Tibial nerve (tissue), 4 donors: ENCODE data around the gene STRBP. TPM values are rescaled to one million over a fixed set of nuclear protein-coding genes. Genes with fewer than 3 reads are reported as not detected.
"Not testable (repeated sequence)": the region's sequence is repeated elsewhere in the genome, so short reads cannot be mapped to it uniquely, and the experiment has no call there.

Source experiments
- DNase-seq, 2 donors: peaks; one replicate each; pipeline ENCODE4 v3.0.0-alpha.2; 2019; ENCODE audit warnings: low spot score in 2 of 2
- H3K27ac ChIP-seq, 4 donors: fragments of 200-600 bp; sonication (generic) in 3 of 4; one replicate each; pipeline ENCODE4 v1.5.1; 2017 to 2019; ENCODE audit warnings: mild to moderate bottlenecking in 1 of 4
- H3K27me3 ChIP-seq, 2 donors: fragments of 200-600 bp; sonication (generic) in 1 of 2; one replicate each; pipeline versions ENCODE4 v1.5.1 to v1.6.0; 2017 to 2019
- H3K36me3 ChIP-seq, 3 donors: fragments of 200-600 bp; sonication (generic); one replicate each; pipeline ENCODE4 v1.5.1; 2018 to 2019
- H3K4me1 ChIP-seq, 4 donors: fragments of 200-600 bp; sonication (generic) in 3 of 4; one replicate each; pipeline ENCODE4 v1.5.1; 2017 to 2019
- H3K4me3 ChIP-seq, 4 donors: fragments of 200-600 bp; sonication (generic) in 3 of 4; one replicate each; pipeline ENCODE4 v1.5.1; 2017 to 2019; ENCODE audit warnings: mild to moderate bottlenecking in 1 of 4, moderate library complexity in 1 of 4
- H3K9me3 ChIP-seq, 4 donors: fragments of 200-600 bp; sonication (generic) in 3 of 4; one replicate each; pipeline ENCODE4 v1.5.1; 2017 to 2019
- EP300 ChIP-seq, 2 donors: sonication (generic); formaldehyde crosslinking; IDR thresholded peaks; one replicate each; pipeline ENCODE4 v1.6.1; 2017; ENCODE audit warnings: antibody characterized with exemption in 2 of 2, mild to moderate bottlenecking in 1 of 2
- POLR2A ChIP-seq, 2 donors: fragments of 450-650 bp; IDR thresholded peaks; one replicate each; pipeline ENCODE4 v1.6.1; 2017; ENCODE audit warnings: antibody characterized with exemption in 2 of 2, mild to moderate bottlenecking in 2 of 2, moderate library complexity in 2 of 2
- WGBS, 2 donors: methylation state at CpG; one replicate each; pipeline ENCODE4 v1.1.5; 2018; 5-methylcytosine and 5-hydroxymethylcytosine counted together
- total RNA-seq, 4 donors: library from RNA; depleted of rRNA; stranded (reverse); fragments of >200 nt; gene quantifications; one replicate each; pipeline ENCODE4 v1.1.0, GENCODE V29; 2016
- TF ChIP-seq, protein P1 (sequence below), 5 experiments: fragments of 200-600 bp in 3 of 5; fragments of 450-650 bp in 2 of 5; sonication (generic) in 3 of 5; IDR thresholded peaks; one replicate each; pipeline ENCODE4 v1.5.1; 2016 to 2019; ENCODE audit warnings: antibody characterized with exemption in 5 of 5, mild to moderate bottlenecking in 3 of 5, moderate library complexity in 2 of 5

STRBP gene
- total RNA-seq, 4 donors from 2014 or later = 3.5 to 20.4 (median 4.9) TPM

DNA sequence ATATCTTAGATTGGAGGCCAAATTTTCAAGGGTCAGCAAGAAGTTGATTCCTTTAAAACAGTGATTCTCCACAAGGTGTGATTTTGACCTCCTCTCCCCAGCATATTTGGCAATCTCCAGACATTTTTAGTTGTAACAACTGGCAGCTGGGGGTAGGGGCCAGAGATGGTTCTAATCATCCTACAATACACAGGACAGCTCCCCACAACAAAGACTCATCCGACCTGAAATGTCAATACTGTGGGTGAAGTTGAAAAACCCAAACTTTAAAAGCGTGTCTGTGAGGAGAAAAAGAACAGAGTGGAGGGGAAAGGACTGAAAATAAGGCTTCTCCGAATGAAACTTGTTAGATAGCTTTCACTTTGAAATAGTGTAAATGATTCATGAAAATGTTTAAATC is 10.0 kb upstream of the STRBP start:
- no peak overlapping the region for H3K4me3 ChIP-seq
- H3K9me3 ChIP-seq = no peaks in the 10 kb centered on the region
- H3K27ac ChIP-seq = no peak overlapping the region
- no peaks in the 10 kb centered on the region for H3K4me1 ChIP-seq
- H3K27me3 ChIP-seq = no peaks in the 10 kb centered on the region
- WGBS, 2 donors = 75 to 83% methylated on average over 3 of the region's 3 CpGs
- DNase-seq = no peak
- TF ChIP-seq POLR2A (IDR thresholded peaks at IDR 0.05) (no peak), EP300 (IDR thresholded peaks at IDR 0.05) (no peak)
- TF ChIP-seq, protein P1, sequence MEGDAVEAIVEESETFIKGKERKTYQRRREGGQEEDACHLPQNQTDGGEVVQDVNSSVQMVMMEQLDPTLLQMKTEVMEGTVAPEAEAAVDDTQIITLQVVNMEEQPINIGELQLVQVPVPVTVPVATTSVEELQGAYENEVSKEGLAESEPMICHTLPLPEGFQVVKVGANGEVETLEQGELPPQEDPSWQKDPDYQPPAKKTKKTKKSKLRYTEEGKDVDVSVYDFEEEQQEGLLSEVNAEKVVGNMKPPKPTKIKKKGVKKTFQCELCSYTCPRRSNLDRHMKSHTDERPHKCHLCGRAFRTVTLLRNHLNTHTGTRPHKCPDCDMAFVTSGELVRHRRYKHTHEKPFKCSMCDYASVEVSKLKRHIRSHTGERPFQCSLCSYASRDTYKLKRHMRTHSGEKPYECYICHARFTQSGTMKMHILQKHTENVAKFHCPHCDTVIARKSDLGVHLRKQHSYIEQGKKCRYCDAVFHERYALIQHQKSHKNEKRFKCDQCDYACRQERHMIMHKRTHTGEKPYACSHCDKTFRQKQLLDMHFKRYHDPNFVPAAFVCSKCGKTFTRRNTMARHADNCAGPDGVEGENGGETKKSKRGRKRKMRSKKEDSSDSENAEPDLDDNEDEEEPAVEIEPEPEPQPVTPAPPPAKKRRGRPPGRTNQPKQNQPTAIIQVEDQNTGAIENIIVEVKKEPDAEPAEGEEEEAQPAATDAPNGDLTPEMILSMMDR (IDR thresholded peaks at IDR 0.05) = no peak
- no peaks in the 10 kb centered on the region for H3K36me3 ChIP-seq

DNA sequence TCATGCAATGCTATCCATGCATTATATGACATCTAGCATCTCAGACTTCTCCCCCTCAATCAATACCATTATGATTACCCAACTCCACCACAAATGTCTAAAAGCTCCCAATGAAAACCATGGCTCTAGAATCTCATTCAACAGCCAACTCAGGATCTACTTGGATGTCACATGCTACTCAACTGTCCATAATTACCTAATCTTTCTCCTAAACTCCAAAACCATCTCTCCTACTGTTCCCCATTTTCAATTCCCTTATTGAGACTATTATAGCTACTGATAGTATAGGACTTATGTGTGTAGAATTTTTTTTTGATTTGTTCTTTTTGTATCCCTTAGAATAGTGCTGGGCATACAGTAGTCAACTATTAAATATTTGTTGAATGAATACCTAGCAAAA is 8.2 kb upstream of the STRBP start:
- Histone ChIP-seq H3K36me3 (no peaks in the 10 kb centered on the region), H3K27ac (no peak overlapping the region), H3K4me3 (no peak overlapping the region), H3K27me3 (no peaks in the 10 kb centered on the region), H3K9me3 (no peaks in the 10 kb centered on the region), H3K4me1 (no peaks in the 10 kb centered on the region)
- TF ChIP-seq, protein P1 (IDR thresholded peaks at IDR 0.05) = no peak
- TF ChIP-seq POLR2A (IDR thresholded peaks at IDR 0.05) (no peak), EP300 (IDR thresholded peaks at IDR 0.05) (no peak)
- DNase-seq = no peak

DNA sequence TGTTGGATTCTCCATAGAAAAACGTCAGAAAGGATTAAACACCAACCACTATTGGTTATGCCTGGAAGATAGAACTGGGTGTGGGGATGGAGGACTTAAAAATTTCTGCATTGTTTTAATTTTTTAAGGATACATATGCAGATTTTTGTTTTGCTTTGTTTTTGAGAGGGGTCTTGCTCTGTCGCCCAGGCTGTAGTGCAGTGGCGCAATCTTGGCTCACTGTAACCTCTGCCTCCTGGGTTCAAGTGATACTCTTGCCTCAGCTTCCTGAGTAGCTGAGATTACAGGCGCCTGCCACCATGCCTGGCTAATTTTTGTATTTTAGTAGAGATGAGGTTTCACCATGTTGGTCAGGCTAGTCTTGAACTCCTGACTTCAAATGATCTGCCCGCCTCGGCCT is 2.7 kb upstream of the STRBP start:
- WGBS, 2 donors = 89 to 96% methylated on average over 6 of the region's 6 CpGs
- H3K4me3 ChIP-seq, H3K27ac ChIP-seq, H3K36me3 ChIP-seq, DNase-seq, H3K9me3 ChIP-seq, H3K27me3 ChIP-seq: not testable (repeated sequence)
- H3K4me1 ChIP-seq = peaks cover 0 to 14% (median 2%) of the 10 kb centered on the region in 4 donors

DNA sequence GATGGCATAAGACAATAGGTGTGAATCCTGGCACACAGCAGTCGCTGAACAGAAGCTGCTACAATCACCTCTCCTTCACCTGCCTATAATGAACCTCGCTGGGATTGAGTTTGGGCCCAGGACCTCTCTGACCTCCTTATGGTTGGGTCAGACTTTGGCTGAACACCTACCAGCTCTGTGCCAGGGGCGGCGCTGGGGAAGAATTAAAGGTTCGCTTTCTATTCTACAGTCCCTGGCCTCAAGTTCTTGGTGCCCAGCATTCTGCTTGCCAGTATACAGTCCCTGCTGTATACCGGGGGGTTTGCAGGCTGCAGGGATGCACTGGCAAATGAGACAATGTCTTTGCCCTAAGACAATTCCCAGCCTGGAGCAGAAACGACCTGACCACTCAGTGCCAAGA is 895 bp upstream of the STRBP start:
- TF ChIP-seq EP300 (IDR thresholded peaks at IDR 0.05) (no peak), POLR2A (IDR thresholded peaks at IDR 0.05) (no peak)
- TF ChIP-seq, protein P1 (IDR thresholded peaks at IDR 0.05) = no peak
- Histone ChIP-seq H3K27me3 (no peaks in the 10 kb centered on the region), H3K9me3 (no peaks in the 10 kb centered on the region), H3K36me3 (no peaks in the 10 kb centered on the region), H3K4me3 (peak overlapping the region; percentile 78 to 94 (median 87)), H3K4me1 (peaks cover 0 to 14% (median 2%) of the 10 kb centered on the region in 4 donors), H3K27ac (peak overlapping the region in 2 of 4 donors; percentile 17 to 79)
- WGBS, 2 donors = 59 to 62% methylated on average over 7 of the region's 7 CpGs
- DNase-seq = no peak

DNA sequence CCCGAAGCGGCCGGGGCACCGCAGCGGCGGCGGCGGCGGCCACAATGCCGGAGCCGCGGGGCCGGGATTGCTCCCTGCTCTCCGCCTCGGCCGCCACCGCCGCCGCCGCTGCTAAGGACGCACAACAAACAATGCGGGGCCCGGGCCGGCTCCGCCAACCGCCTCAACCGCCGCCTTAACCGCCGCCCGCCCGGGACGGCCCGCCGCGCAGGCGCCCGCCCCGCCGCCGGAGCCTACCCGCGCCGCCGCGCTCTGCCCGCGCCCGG is 254 bp downstream of the STRBP start:
- 0 to 1% methylated on average over 13 to 43 of the region's 49 CpGs for WGBS, 2 donors
- Histone ChIP-seq H3K4me3 (peak overlapping the region; percentile 73 to 94 (median 82)), H3K36me3 (no peaks in the 10 kb centered on the region), H3K27me3 (no peaks in the 10 kb centered on the region), H3K9me3 (no peaks in the 10 kb centered on the region), H3K27ac (peak overlapping the region in 2 of 4 donors; percentile 62 to 67), H3K4me1 (peaks cover 0 to 14% (median 2%) of the 10 kb centered on the region in 4 donors)
- TF ChIP-seq, protein P1 (IDR thresholded peaks at IDR 0.05) = no peak
- no peak for TF ChIP-seq EP300 (IDR thresholded peaks at IDR 0.05)
- TF ChIP-seq POLR2A (IDR thresholded peaks at IDR 0.05) = no peak
- no peak for DNase-seq
